ENCODE data around the gene BEND6. TPM values are rescaled to one million over a fixed set of nuclear protein-coding genes. Genes with fewer than 3 reads are reported as not detected.

The BEND6 gene
- total and polyA plus RNA-seq, 2 of the 4 experiments (the other 2 are of a cell fraction): 4.1 to 9.7 TPM

DNA sequence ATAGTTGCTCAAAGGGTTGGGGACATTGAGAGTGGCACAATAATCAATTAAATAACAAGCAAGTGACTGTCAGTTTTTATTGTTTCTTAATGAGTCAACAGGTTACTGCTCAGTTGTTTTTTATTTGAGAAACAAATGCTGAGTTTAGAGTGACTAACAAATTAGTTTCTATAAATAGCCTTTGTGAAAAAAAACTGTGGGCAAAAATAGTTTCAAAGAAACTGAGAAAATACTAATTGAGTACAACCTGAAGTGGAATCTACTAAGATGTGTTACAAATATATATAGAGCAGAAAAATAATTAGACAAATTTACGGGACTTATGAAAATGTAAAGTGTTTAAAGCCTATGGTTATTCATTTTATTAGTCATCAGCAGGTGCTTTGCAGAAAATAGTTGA, 22.3 kb downstream of the BEND6 start:
- Histone ChIP-seq H3K4ac (ENCODE audit: low read depth, low read length) (no peak overlapping the region), H2BK120ac (ENCODE audit: low read depth, low read length) (no peak overlapping the region), H4K20me1 (ENCODE audit: insufficient read depth, low read length) (no peaks in the 10 kb centered on the region), H4K8ac (ENCODE audit: low read depth in 2 of 2, low read length in 2 of 2) (no peak overlapping the region), H3K23ac (ENCODE audit: low read depth, low read length) (no peak overlapping the region), H3K18ac (ENCODE audit: low read depth, low read length) (no peak overlapping the region), H4K5ac (ENCODE audit: low read depth, low read length) (no peak overlapping the region), H3K36me3 (ENCODE audit: control insufficient read depth, insufficient read depth, low read length) (0 out of 2 replicates have a peak, but pooled peaks cover 1% of the 10 kb centered on the region), H3K9me3 (ENCODE audit: control insufficient read depth, insufficient read depth, low read length) (peaks cover 11% of the 10 kb centered on the region), H2AK5ac (ENCODE audit: low read depth, low read length) (no peak overlapping the region), H3K9ac (ENCODE audit: low read depth, low read length) (no peak overlapping the region), H3K4me2 (ENCODE audit: low read depth, low read length) (no peak overlapping the region), H2BK20ac (ENCODE audit: low read depth, low read length) (no peak overlapping the region), H3K9me1 (ENCODE audit: insufficient read depth, low read length) (no peaks in the 10 kb centered on the region), H3K14ac (replicated peaks; ENCODE audit: low read depth, low read length) (no peak overlapping the region), H2AFZ (replicated peaks; ENCODE audit: low read length, poor library complexity) (no peak overlapping the region), H3K56ac (ENCODE audit: extremely low read depth, insufficient read depth, low read length) (no peak overlapping the region), H2BK15ac (ENCODE audit: low read depth, low read length) (no peak overlapping the region), H2BK5ac (ENCODE audit: low read depth, low read length, poor library complexity, severe bottlenecking) (no peak overlapping the region), H2AK9ac (replicated peaks; ENCODE audit: low read depth, low read length, poor library complexity) (no peak overlapping the region), H3K4me3 (ENCODE audit: insufficient read depth, low read depth, low read length) (no peak overlapping the region), H3K27ac (ENCODE audit: insufficient read depth, low read length) (no peak overlapping the region), H3K79me1 (ENCODE audit: low read depth in 1 of 2, low read length in 2 of 2) (no peaks in the 10 kb centered on the region), H3K4me1 (ENCODE audit: control insufficient read depth, insufficient read depth, low read length) (no peaks in the 10 kb centered on the region), H4K91ac (ENCODE audit: insufficient read depth, low read depth, low read length) (no peak overlapping the region), H3K27me3 (ENCODE audit: control insufficient read depth, insufficient read depth, low read length) (no peaks in the 10 kb centered on the region)
- no TSS peak for BruUV-seq (replicated peaks)
- in situ Hi-C loops (cut with MboI; ENCODE audit: low sequenced_read_pairs): no loop called here
- POLR2A ChIA-PET (ENCODE audit: unreplicated experiment): no interaction called here
- dilution Hi-C loops (cut with HindIII; ENCODE audit: low sequenced_read_pairs, unreplicated experiment): no loop called here
- DNase-seq (no peak), ATAC-seq (ENCODE audit: low read depth) (no peak)
- TF ChIP-seq MAZ (IDR thresholded peaks at IDR 0.05; ENCODE audit: borderline replicate concordance, low read depth, low read length): no peak
- TF ChIP-seq CEBPB (IDR thresholded peaks at IDR 0.05; ENCODE audit: low read depth, low read length): no peak
- TF ChIP-seq, protein P1, sequence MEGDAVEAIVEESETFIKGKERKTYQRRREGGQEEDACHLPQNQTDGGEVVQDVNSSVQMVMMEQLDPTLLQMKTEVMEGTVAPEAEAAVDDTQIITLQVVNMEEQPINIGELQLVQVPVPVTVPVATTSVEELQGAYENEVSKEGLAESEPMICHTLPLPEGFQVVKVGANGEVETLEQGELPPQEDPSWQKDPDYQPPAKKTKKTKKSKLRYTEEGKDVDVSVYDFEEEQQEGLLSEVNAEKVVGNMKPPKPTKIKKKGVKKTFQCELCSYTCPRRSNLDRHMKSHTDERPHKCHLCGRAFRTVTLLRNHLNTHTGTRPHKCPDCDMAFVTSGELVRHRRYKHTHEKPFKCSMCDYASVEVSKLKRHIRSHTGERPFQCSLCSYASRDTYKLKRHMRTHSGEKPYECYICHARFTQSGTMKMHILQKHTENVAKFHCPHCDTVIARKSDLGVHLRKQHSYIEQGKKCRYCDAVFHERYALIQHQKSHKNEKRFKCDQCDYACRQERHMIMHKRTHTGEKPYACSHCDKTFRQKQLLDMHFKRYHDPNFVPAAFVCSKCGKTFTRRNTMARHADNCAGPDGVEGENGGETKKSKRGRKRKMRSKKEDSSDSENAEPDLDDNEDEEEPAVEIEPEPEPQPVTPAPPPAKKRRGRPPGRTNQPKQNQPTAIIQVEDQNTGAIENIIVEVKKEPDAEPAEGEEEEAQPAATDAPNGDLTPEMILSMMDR (conservative IDR thresholded peaks at IDR 0.05; ENCODE audit: low read depth, low read length): no peak
- TF ChIP-seq RAD21 (IDR thresholded peaks at IDR 0.05; ENCODE audit: low read length): no peak
- no peak for TF ChIP-seq CHD1 (IDR thresholded peaks at IDR 0.05; ENCODE audit: low read depth, low read length)
- no peak for TF ChIP-seq SMC3 (IDR thresholded peaks at IDR 0.05; ENCODE audit: low read depth, low read length)
- TF ChIP-seq, protein P2, sequence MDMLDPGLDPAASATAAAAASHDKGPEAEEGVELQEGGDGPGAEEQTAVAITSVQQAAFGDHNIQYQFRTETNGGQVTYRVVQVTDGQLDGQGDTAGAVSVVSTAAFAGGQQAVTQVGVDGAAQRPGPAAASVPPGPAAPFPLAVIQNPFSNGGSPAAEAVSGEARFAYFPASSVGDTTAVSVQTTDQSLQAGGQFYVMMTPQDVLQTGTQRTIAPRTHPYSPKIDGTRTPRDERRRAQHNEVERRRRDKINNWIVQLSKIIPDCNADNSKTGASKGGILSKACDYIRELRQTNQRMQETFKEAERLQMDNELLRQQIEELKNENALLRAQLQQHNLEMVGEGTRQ (IDR thresholded peaks at IDR 0.05; ENCODE audit: low read depth, low read length): no peak
- no peak for TF ChIP-seq RFX5 (IDR thresholded peaks at IDR 0.05; ENCODE audit: low read depth, low read length)
- TF ChIP-seq POLR2A (IDR thresholded peaks at IDR 0.05; ENCODE audit: low read depth, low read length): no peak
- no peak for TF ChIP-seq FOS (IDR thresholded peaks at IDR 0.05; ENCODE audit: low read depth, low read length)
- no peak for TF ChIP-seq MXI1 (IDR thresholded peaks at IDR 0.05; ENCODE audit: borderline replicate concordance, low read depth, low read length)
- TF ChIP-seq MAFK (IDR thresholded peaks at IDR 0.05; ENCODE audit: low read depth, low read length): no peak
- no peak for TF ChIP-seq NFE2L2 (IDR thresholded peaks at IDR 0.05; ENCODE audit: low read depth, low read length)
- no peak for TF ChIP-seq BHLHE40 (IDR thresholded peaks at IDR 0.05; ENCODE audit: low read depth, low read length)
- TF ChIP-seq, protein P3, sequence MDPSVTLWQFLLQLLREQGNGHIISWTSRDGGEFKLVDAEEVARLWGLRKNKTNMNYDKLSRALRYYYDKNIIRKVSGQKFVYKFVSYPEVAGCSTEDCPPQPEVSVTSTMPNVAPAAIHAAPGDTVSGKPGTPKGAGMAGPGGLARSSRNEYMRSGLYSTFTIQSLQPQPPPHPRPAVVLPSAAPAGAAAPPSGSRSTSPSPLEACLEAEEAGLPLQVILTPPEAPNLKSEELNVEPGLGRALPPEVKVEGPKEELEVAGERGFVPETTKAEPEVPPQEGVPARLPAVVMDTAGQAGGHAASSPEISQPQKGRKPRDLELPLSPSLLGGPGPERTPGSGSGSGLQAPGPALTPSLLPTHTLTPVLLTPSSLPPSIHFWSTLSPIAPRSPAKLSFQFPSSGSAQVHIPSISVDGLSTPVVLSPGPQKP (IDR thresholded peaks at IDR 0.05; ENCODE audit: borderline replicate concordance, low read depth, low read length): no peak
- TF ChIP-seq RCOR1 (IDR thresholded peaks at IDR 0.05; ENCODE audit: insufficient replicate concordance, low read length): no peak
- intact Hi-C loops (cut with micrococcal nuclease): no loop called here
- no CpG with 5 or more reads among the region's 1 CpG for WGBS, 2 experiments (ENCODE audit: extremely low coverage in 2 of 2, insufficient read length in 1 of 2)
- CTCF ChIA-PET: no interaction called here

All from IMR-90 (cell line).